ENCODE data around the gene TESPA1. TPM values are rescaled to one million over a fixed set of nuclear protein-coding genes. Genes with fewer than 3 reads are reported as not detected.

The TESPA1 gene
- total and polyA plus RNA-seq, 2 of the 4 experiments (the other 2 are of a cell fraction) = not detected

GRCh38 chr12:55017416-55017925 lies 32.9 kb upstream of the TESPA1 start:
- H2BK15ac ChIP-seq (ENCODE audit: low read depth, low read length) = no peak overlapping the region
- H3K18ac ChIP-seq (ENCODE audit: low read depth, low read length) = no peak overlapping the region
- H3K4ac ChIP-seq (ENCODE audit: low read depth, low read length) = no peak overlapping the region
- no peak overlapping the region for H3K27ac ChIP-seq (ENCODE audit: insufficient read depth, low read length)
- H4K5ac ChIP-seq (ENCODE audit: low read depth, low read length) = no peak overlapping the region
- in situ Hi-C loops (cut with MboI; ENCODE audit: low sequenced_read_pairs) = no loop called here
- H3K14ac ChIP-seq (replicated peaks; ENCODE audit: low read depth, low read length) = no peak overlapping the region
- no peaks in the 10 kb centered on the region for H3K9me3 ChIP-seq (ENCODE audit: control insufficient read depth, insufficient read depth, low read length)
- no peak overlapping the region for H2BK120ac ChIP-seq (ENCODE audit: low read depth, low read length)
- no peak overlapping the region for H2AFZ ChIP-seq (replicated peaks; ENCODE audit: low read length, poor library complexity)
- no peak overlapping the region for H3K56ac ChIP-seq (ENCODE audit: extremely low read depth, insufficient read depth, low read length)
- ChIA-PET POLR2A (ENCODE audit: unreplicated experiment) (no interaction called here), CTCF (no interaction called here)
- no peak overlapping the region for H3K9ac ChIP-seq (ENCODE audit: low read depth, low read length)
- dilution Hi-C loops (cut with HindIII; ENCODE audit: low sequenced_read_pairs, unreplicated experiment) = no loop called here
- no TSS peak for BruUV-seq (replicated peaks)
- ATAC-seq (ENCODE audit: low read depth) (no peak), DNase-seq (no peak)
- H3K4me3 ChIP-seq (ENCODE audit: insufficient read depth, low read depth, low read length) = no peak overlapping the region
- H2AK5ac ChIP-seq (ENCODE audit: low read depth, low read length) = no peak overlapping the region
- no peak overlapping the region for H2BK5ac ChIP-seq (ENCODE audit: low read depth, low read length, poor library complexity, severe bottlenecking)
- H3K4me2 ChIP-seq (ENCODE audit: low read depth, low read length) = no peak overlapping the region
- H3K36me3 ChIP-seq (ENCODE audit: control insufficient read depth, insufficient read depth, low read length) = no peaks in the 10 kb centered on the region
- no peak overlapping the region for H4K91ac ChIP-seq (ENCODE audit: insufficient read depth, low read depth, low read length)
- H2AK9ac ChIP-seq (replicated peaks; ENCODE audit: low read depth, low read length, poor library complexity) = no peak overlapping the region
- TF ChIP-seq RAD21 (IDR thresholded peaks at IDR 0.05; ENCODE audit: low read length) (no peak), CEBPB (IDR thresholded peaks at IDR 0.05; ENCODE audit: low read depth, low read length) (no peak), ELK1 (IDR thresholded peaks at IDR 0.05; ENCODE audit: borderline replicate concordance, low read depth, low read length) (no peak), RFX5 (IDR thresholded peaks at IDR 0.05; ENCODE audit: low read depth, low read length) (no peak), NFE2L2 (IDR thresholded peaks at IDR 0.05; ENCODE audit: low read depth, low read length) (no peak), RCOR1 (IDR thresholded peaks at IDR 0.05; ENCODE audit: insufficient replicate concordance, low read length) (no peak), FOS (IDR thresholded peaks at IDR 0.05; ENCODE audit: low read depth, low read length) (no peak), MXI1 (IDR thresholded peaks at IDR 0.05; ENCODE audit: borderline replicate concordance, low read depth, low read length) (no peak), BHLHE40 (IDR thresholded peaks at IDR 0.05; ENCODE audit: low read depth, low read length) (no peak), MAFK (IDR thresholded peaks at IDR 0.05; ENCODE audit: low read depth, low read length) (no peak), USF2 (IDR thresholded peaks at IDR 0.05; ENCODE audit: low read depth, low read length) (no peak), MAZ (IDR thresholded peaks at IDR 0.05; ENCODE audit: borderline replicate concordance, low read depth, low read length) (no peak), SMC3 (IDR thresholded peaks at IDR 0.05; ENCODE audit: low read depth, low read length) (no peak)
- H4K8ac ChIP-seq (ENCODE audit: low read depth in 2 of 2, low read length in 2 of 2) = no peak overlapping the region
- no peaks in the 10 kb centered on the region for H3K27me3 ChIP-seq (ENCODE audit: control insufficient read depth, insufficient read depth, low read length)
- H2BK20ac ChIP-seq (ENCODE audit: low read depth, low read length) = no peak overlapping the region
- no CpG with 5 or more reads among the region's 3 CpGs for WGBS, 2 experiments (ENCODE audit: extremely low coverage in 2 of 2, insufficient read length in 1 of 2)
- H3K9me1 ChIP-seq (ENCODE audit: insufficient read depth, low read length) = no peaks in the 10 kb centered on the region
- no peaks in the 10 kb centered on the region for H4K20me1 ChIP-seq (ENCODE audit: insufficient read depth, low read length)
- intact Hi-C loops (cut with micrococcal nuclease) = no loop called here
- H3K79me1 ChIP-seq (ENCODE audit: low read depth in 1 of 2, low read length in 2 of 2) = no peaks in the 10 kb centered on the region
- H3K23ac ChIP-seq (ENCODE audit: low read depth, low read length) = no peak overlapping the region
- H3K4me1 ChIP-seq (ENCODE audit: control insufficient read depth, insufficient read depth, low read length) = no peaks in the 10 kb centered on the region

Measured in IMR-90 (cell line).